Osteoblast (primary cell): ENCODE data around the gene STX18. TPM values are rescaled to one million over a fixed set of nuclear protein-coding genes. Genes with fewer than 3 reads are reported as not detected.
"Not testable (repeated sequence)": the region's sequence is repeated elsewhere in the genome, so short reads cannot be mapped to it uniquely, and the experiment has no call there.

ENCODE experiments used
- DNase-seq: peaks from one replicate; pipeline ENCODE4 v3.0.0; 2011; ENCODE audit warnings: low spot score, mixed read lengths; ENCODE audit not compliant: insufficient read length; ENCODE audit errors: missing footprints
- H2AFZ ChIP-seq: 2 replicates; pipeline ENCODE4 v1.6.0; 2011; ENCODE audit warnings: mild to moderate bottlenecking, low read length
- H3K27ac ChIP-seq: 2 replicates; pipeline ENCODE4 v1.5.1; 2011; ENCODE audit warnings: mild to moderate bottlenecking, low read depth, low read length, moderate library complexity
- H3K27me3 ChIP-seq: 2 replicates; pipeline ENCODE4 v1.6.0; 2012; ENCODE audit warnings: mild to moderate bottlenecking, control low read depth, inconsistent platforms, low read length, moderate library complexity; ENCODE audit not compliant: insufficient read depth
- H3K36me3 ChIP-seq: 2 replicates; pipeline ENCODE4 v1.5.1; 2011; ENCODE audit warnings: mild to moderate bottlenecking, low read length, control low read depth, moderate library complexity; ENCODE audit not compliant: insufficient read depth
- H3K4me1 ChIP-seq: 2 replicates; pipeline ENCODE4 v1.5.1; 2011; ENCODE audit warnings: mild to moderate bottlenecking, low read length, control low read depth, moderate library complexity; ENCODE audit not compliant: insufficient read depth
- H3K4me2 ChIP-seq: 2 replicates; pipeline ENCODE4 v1.6.0; 2011; ENCODE audit warnings: mild to moderate bottlenecking, low read length; ENCODE audit not compliant: insufficient read depth
- H3K4me3 ChIP-seq: fragments of 200-600 bp; sonication (generic); 3 replicates; pipeline ENCODE4 v1.5.1; 2012; ENCODE audit warnings: mild to moderate bottlenecking, low read length, inconsistent platforms; ENCODE audit not compliant: insufficient read depth
- H3K79me2 ChIP-seq: 2 replicates; pipeline ENCODE4 v1.6.0; 2012; ENCODE audit warnings: mild to moderate bottlenecking, low read length, control low read depth, inconsistent platforms; ENCODE audit not compliant: insufficient read depth
- H3K9me3 ChIP-seq: 2 replicates; pipeline ENCODE4 v1.5.1; 2011; ENCODE audit warnings: low read depth, low read length, control low read depth
- H4K20me1 ChIP-seq: 2 replicates; pipeline ENCODE4 v1.6.0; 2012; ENCODE audit warnings: mild to moderate bottlenecking, low read length, control low read depth; ENCODE audit not compliant: insufficient read depth
- total RNA-seq: library from RNA; depleted of rRNA; stranded (reverse); fragments of >200 nt; gene quantifications from 2 replicates; pipeline ENCODE4 v1.2.3, GENCODE V29; 2012
- TF ChIP-seq, protein P1 (sequence below): IDR thresholded peaks from 2 replicates; pipeline ENCODE4 v1.5.1; 2011; ENCODE audit warnings: mild to moderate bottlenecking, low read depth, low read length, moderate library complexity; ENCODE audit errors: extremely low read depth

STX18 gene
- total RNA-seq, 1 donor = 23.9 TPM

DNA sequence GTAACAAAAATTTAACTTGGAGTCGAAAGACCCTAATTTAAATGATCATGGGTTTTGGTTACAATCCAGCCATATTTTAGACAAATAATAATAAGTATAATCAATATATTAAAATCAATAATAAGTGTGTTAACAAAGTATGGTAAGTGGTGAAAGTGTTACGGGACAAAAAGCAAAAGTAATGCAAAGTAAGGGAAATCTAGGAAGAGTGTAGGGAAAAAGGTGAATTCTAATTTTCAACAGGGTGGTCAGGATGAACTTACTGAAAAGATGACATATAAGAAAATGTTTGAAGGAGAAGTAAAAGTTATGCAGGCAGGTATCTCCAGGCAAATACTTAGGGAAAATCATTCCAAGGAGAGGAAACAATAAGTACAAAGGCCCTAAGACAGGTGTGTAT lies 32.3 kb downstream of the STX18 start:
- Histone ChIP-seq H3K4me2 (no peak overlapping the region), H3K27me3 (no peaks in the 10 kb centered on the region), H3K4me1 (peaks cover 8% of the 10 kb centered on the region), H3K27ac (no peak overlapping the region), H4K20me1 (peaks cover 60% of the 10 kb centered on the region), H3K4me3 (no peak overlapping the region), H3K79me2 (peaks cover 41% of the 10 kb centered on the region), H3K9me3 (no peaks in the 10 kb centered on the region), H3K36me3 (no peaks in the 10 kb centered on the region), H2AFZ (no peak overlapping the region)
- TF ChIP-seq, protein P1, sequence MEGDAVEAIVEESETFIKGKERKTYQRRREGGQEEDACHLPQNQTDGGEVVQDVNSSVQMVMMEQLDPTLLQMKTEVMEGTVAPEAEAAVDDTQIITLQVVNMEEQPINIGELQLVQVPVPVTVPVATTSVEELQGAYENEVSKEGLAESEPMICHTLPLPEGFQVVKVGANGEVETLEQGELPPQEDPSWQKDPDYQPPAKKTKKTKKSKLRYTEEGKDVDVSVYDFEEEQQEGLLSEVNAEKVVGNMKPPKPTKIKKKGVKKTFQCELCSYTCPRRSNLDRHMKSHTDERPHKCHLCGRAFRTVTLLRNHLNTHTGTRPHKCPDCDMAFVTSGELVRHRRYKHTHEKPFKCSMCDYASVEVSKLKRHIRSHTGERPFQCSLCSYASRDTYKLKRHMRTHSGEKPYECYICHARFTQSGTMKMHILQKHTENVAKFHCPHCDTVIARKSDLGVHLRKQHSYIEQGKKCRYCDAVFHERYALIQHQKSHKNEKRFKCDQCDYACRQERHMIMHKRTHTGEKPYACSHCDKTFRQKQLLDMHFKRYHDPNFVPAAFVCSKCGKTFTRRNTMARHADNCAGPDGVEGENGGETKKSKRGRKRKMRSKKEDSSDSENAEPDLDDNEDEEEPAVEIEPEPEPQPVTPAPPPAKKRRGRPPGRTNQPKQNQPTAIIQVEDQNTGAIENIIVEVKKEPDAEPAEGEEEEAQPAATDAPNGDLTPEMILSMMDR = no peak
- DNase-seq = no peak

DNA sequence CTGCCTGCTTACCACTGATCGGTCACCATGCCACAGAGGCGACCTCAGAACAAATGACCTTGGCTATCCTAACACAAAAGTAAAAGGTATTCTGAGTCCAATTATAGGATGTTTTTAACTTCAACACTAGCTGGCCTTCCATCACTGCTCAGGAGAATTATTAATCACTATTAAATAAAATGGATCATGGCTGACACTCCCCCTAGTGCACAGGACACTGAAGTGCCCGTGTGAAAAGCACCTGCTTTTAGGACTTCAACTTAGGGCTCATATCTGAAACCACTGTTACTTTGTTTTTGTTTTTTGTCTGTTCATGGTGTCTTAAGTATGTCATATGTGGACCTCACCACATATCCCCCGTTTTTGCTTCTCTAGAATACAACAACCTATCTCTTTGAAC lies 33.9 kb downstream of the STX18 start:
- Histone ChIP-seq H3K4me3 (no peak overlapping the region), H3K36me3 (no peaks in the 10 kb centered on the region), H4K20me1 (peaks cover 46% of the 10 kb centered on the region), H3K9me3 (no peaks in the 10 kb centered on the region), H3K27me3 (no peaks in the 10 kb centered on the region), H3K27ac (no peak overlapping the region), H3K79me2 (peaks cover 28% of the 10 kb centered on the region), H3K4me2 (peak overlapping the region; percentile 40), H2AFZ (no peak overlapping the region), H3K4me1 (peaks cover 5% of the 10 kb centered on the region)
- TF ChIP-seq, protein P1 = peak; percentile 53
- DNase-seq = peak; percentile 6

DNA sequence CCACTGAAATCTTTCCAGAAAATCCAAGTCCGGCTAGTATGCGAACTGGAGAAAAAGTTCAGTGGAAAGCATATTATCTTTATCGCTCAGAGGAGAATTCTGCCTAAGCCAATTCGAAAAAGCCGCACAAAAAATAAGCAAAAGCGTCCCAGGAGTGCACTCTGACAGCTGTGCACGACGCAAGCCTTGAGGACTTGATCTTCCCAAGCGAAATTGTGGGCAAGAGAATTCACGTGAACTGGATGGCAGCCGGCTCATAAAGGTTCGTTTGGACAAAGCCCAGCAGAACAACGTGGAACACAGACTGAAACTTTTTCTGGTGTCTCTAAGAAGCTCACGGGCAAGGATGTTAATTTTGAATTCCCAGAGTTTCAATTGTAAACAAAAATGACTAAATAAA lies 34.4 kb downstream of the STX18 start:
- Histone ChIP-seq H3K4me1 (peaks cover 2% of the 10 kb centered on the region), H3K27me3 (no peaks in the 10 kb centered on the region), H3K4me3 (peak overlapping the region; percentile 33), H3K79me2 (peaks cover 25% of the 10 kb centered on the region), H3K4me2 (peak overlapping the region; percentile 40), H3K9me3 (no peaks in the 10 kb centered on the region), H2AFZ (no peak overlapping the region), H3K36me3 (no peaks in the 10 kb centered on the region), H3K27ac (no peak overlapping the region), H4K20me1 (peaks cover 43% of the 10 kb centered on the region)
- DNase-seq = no peak
- TF ChIP-seq, protein P1 = no peak

GRCh38 chr4:4506961-4507360 lies 34.9 kb downstream of the STX18 start:
- H3K27me3 ChIP-seq = no peaks in the 10 kb centered on the region
- DNase-seq = no peak
- H3K36me3 ChIP-seq = no peaks in the 10 kb centered on the region
- no peak overlapping the region for H3K4me3 ChIP-seq
- no peak overlapping the region for H2AFZ ChIP-seq
- H3K4me2 ChIP-seq = peak overlapping the region; percentile 40
- TF ChIP-seq, protein P1 = no peak
- peaks cover 2% of the 10 kb centered on the region for H3K4me1 ChIP-seq
- peaks cover 26% of the 10 kb centered on the region for H3K79me2 ChIP-seq
- H4K20me1 ChIP-seq = peaks cover 44% of the 10 kb centered on the region
- no peak overlapping the region for H3K27ac ChIP-seq
- no peaks in the 10 kb centered on the region for H3K9me3 ChIP-seq

- peaks cover 47% of the 10 kb centered on the region for H4K20me1 ChIP-seq
Observed at GRCh38 chr4:4505211-4505610, 36.6 kb downstream of the STX18 start.

More at GRCh38 chr4:4505211-4505610, 36.6 kb downstream of the STX18 start:
- H3K4me1 ChIP-seq, H3K4me3 ChIP-seq, H3K4me2 ChIP-seq, H3K27me3 ChIP-seq, H3K27ac ChIP-seq, H3K36me3 ChIP-seq, H3K9me3 ChIP-seq, H2AFZ ChIP-seq, DNase-seq: not testable (repeated sequence)
- H3K79me2 ChIP-seq = peaks cover 33% of the 10 kb centered on the region
